ENCODE measurements around the gene TUFT1.
"Not testable (repeated sequence)": the region's sequence is repeated elsewhere in the genome, so short reads cannot be mapped to it uniquely, and the experiment has no call there.

Gene TUFT1

DNA sequence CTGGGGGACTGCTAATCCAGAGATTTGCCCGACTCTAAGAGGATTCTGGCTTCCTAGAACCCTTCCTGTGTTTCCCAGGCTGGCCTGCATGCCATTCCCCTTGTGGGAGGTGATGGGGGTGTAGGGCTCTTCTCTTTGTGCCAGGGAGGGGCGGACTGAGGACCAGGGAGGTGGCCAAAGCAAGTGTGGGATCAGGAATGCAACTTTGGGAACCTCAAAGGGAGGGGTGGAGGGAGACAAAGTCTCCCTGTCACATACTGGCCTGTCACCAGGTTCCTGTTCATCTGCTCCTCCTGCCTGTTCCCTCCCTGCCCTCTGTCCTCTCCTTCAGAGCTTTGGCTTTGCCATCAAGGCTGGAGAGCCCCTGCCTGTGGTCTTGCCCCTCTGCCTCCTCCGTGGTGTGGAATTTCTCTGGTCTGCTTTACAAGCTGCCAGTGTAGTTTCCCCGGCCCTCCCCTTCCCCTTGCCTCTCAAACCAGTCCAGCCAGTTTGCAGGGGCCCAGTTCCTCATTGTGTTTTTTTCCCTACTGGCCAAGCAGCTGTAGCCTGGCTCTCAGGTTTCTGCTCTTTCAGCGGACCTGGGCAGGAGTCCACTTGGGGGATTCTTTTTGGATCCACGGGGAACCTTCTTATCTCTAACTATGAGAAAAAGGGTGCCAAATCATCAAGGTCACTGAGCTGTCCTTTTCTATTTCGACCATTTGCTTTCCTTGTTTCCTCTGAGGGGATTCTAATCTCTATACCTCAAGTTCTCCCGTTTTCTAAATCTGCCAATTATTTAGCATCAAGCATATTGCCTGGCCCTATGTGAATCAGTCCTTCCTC lies 27.1 kb upstream of the TUFT1 start:
- DNase-seq = no peak

DNA sequence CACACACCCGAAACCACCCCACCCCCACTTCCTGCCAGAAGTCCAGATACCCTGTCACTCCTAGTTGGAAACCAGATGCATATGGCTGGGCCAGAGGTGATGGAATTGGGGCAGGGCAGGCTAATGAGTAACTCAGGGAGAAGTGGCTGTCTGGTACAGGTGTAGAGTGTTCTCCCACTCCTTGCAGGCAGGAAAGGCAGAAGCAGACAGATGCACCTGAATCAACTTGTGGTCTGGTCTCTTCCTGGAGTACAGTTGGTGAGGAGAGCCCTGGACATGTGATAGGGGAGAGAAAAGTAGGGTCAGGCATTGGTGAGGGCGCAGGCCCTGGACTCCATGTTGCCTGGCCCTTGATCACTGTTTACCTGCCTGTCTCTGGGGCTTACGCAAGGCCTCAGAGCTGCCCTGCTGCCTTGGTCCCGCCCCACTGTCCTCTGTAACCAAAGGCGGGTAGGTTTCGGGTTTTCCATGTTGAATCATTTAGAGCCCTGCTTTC lies 26.4 kb upstream of the TUFT1 start:
- no peak for DNase-seq

DNA sequence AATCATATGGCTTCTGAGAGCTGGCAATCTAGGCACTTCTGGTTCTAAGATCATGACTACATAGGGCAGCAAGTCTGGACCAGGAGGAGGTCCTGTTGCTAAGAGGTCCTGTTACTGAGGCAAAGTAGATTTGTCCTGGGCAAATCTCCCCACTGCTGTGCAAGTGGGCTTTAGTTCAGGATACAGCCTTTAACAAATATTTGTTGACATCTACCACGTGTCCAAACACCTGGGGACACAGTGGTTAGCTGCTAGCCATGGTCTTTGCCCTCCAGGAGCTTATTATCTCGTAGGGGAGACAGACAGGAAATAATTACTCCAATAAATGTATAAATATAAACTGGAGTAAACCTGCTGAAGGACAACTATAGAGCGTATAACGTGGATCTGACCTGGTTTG lies 25.7 kb upstream of the TUFT1 start:
- no peak for DNase-seq

DNA sequence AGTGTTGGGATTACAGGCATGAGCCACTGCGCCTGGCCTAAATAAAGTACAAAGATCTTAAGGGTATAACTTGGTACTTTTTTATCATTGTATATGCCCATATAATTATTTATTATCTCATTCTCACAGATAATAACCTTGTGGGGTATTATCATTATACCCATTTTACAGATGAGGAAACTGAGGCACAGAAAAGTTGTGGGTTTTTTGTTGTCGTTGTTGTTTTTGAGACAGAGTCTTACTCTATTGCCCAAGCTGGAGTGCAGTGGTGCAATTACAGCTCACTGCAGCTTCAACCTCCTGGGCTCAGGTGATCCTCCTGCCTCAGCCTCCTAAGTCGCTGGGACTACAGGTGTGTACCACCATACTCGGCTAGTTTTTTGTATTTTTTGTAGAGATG lies 24.8 kb upstream of the TUFT1 start:
- no peak for DNase-seq

DNA sequence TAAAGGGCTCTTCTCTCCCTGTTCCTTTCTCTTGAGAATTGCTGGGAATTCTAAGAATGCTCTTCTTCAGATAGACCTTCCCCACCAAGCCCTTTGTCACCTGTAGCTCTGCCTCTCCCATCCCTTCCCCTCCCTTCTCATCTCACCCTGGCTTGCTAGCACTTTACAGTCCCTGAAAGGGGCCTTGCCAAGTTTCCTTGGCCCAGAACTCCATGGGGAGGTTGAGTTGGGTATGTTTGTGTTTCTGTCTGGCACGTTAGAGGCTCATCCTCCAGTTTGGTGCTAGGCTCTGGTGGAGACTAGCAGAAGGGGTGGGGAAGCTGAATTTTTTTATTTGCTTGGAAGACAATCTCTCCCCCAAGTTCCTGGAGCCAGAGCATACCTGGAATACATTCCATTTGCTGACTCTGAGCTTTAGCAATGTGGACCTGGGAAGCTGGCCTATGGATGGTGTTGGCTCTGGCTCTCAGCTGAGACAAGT lies 24.0 kb upstream of the TUFT1 start:
- DNase-seq = no peak

DNA sequence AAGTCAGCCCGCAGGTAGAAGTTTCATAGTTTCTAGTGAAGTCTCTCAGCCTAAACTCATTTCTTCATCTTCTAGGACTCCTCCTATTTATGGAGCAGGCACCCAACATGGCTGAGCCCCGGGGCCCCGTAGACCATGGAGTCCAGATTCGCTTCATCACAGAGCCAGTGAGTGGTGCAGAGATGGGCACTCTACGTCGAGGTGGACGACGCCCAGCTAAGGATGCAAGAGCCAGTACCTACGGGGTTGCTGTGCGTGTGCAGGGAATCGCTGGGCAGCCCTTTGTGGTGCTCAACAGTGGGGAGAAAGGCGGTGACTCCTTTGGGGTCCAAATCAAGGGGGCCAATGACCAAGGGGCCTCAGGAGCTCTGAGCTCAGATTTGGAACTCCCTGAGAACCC lies 21.7 kb upstream of the TUFT1 start:
- DNase-seq = no peak

DNA sequence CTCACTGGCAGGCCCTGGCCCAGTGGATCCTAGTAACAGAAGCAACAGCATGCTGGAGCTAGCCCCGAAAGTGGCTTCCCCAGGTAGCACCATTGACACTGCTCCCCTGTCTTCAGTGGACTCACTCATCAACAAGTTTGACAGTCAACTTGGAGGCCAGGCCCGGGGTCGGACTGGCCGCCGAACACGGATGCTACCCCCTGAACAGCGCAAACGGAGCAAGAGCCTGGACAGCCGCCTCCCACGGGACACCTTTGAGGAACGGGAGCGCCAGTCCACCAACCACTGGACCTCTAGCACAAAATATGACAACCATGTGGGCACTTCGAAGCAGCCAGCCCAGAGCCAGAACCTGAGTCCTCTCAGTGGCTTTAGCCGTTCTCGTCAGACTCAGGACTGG lies 21.2 kb upstream of the TUFT1 start:
- DNase-seq = no peak

DNA sequence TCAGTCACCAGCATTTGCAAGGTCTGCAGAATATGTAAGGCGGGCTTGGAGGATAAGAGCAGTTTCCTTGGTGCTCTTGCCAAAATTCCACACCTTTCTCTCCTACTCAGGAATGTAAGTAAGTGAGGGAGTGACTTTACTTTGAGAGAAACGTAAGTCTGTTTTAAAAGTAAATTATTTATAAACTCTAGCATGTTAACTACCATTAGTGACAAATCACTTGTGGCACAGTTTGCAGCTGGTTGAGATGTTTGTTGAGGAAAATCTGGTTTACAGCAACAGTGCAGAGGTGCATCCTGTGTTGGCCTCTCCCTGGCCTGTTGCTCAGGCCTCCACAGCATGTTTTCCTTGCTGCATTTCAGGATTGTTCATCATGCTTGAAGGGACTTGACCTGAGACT lies 20.4 kb upstream of the TUFT1 start:
- DNase-seq = no peak

DNA sequence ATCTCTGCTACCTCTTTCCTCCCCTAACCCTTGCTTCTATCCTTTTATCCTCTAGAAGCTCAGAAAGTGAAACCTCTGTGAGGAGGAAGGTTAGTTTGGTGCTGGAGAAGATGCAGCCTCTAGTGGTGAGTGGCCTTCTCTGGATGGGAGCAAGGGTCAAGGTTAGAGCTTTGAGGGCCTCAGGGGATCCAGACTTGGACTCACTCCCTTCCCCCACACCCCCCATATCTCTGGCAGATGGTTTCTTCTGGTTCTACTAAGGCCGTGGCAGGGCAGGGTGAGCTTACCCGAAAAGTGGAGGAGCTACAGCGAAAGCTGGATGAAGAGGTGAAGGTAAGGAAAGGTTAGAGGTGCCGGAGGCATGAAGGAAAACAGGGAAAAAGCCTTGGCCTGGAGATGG lies 19.8 kb upstream of the TUFT1 start:
- DNase-seq = no peak

DNA sequence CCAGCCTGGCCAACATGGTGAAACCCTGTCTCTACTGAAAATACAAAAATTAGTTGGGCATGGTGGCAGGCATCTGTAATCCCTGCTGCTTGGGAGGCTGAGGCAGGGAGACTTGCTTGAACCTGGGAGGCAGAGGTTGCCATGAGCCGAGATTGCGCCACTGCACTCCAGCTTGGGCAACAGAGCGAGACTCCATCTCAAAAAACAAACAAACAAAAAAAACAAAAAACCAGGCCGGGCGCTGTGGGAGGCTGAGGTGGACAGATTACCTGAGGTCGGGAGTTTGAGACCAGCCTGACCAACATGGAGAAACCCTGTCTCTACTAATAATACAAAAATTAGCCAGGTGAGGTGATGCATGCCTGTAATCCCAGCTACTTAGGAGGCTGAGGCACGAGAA lies 17.7 kb upstream of the TUFT1 start:
- not testable (repeated sequence) for DNase-seq

DNA sequence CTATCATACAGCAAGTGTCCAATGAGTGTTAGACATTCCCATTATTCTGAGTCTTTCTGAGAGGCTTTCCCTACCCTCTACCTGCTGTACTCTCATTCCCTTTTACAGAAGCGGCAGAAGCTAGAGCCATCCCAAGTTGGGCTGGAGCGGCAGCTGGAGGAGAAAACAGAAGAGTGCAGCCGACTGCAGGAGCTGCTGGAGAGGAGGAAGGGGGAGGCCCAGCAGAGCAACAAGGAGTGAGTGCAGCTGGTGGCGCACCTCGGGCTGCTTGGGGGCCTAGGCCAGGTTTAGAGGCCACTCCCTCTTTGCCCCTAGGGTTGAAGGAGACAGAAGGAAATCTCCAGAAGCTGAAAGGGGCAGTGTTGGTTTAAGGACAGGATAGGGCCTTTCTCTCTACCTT lies 16.8 kb upstream of the TUFT1 start:
- no peak for DNase-seq

DNA sequence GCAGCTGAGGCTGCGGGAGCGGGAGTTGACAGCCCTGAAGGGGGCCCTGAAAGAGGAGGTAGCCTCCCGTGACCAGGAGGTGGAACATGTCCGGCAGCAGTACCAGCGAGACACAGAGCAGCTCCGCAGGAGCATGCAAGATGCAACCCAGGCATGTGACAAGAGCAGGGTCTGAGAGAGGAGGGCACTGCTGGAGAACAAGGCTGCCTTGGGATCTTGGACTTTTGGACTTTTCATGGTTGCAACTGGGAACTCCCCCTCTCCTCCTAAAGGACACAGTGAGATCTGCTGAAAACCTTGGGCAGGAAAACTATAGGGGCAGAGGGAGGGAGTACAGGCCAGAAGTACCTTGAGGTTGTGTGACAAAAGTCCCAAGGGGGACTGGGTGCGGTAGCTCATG lies 15.4 kb upstream of the TUFT1 start:
- DNase-seq = no peak

DNA sequence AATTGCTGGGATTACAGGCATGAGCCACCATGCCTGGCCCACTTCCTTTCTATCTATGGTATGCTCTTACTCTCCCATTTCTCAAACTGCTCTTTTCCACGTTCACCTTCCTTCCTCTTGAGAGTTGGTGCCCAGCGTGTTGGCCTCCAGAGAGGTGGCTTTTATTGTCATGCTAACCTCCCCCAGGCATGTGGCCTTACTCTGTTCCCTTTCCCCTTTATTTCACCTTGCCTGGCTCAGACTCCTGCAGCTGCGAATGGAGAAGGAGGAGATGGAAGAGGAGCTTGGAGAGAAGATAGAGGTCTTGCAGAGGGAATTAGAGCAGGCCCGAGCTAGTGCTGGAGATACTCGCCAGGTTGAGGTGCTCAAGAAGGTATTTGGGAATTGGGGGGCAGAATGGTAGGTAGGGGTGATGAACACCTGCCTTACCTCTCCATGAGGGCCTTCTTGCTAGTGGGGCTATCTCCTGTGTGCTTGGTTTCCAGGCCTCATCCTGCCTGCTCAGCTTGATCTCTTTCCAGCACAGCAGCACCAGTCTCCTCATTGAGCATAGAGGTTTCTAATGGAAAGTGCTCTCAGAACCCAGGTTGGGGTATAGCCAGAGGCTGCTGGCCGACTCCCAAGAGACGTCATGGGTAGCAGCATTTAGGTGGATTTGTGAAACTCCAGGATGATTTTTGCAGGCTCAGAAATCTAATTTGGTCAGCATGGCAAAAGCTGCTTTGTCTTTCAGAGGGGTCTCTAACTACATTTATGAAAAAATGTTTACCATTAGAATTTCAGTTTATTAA lies 13.2 kb upstream of the TUFT1 start:
- DNase-seq = no peak

DNA sequence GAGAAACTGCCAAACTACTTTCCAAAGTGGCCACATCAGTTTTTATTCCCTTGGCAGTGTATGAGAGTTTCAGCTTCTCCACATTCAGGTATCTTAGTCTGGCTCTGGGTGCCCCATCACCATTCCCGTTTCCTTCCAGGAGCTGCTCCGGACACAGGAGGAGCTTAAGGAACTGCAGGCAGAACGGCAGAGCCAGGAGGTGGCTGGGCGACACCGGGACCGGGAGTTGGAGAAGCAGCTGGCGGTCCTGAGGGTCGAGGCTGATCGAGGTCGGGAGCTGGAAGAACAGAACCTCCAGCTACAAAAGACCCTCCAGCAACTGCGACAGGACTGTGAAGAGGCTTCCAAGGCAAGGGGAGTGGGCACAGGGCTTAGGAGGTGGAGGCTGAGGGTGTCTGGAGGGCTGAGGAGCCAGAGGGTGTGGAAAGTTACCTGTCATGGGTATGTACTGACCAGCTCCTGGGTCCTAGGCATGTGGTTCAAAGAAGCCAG lies 10.9 kb upstream of the TUFT1 start:
- DNase-seq = no peak

DNA sequence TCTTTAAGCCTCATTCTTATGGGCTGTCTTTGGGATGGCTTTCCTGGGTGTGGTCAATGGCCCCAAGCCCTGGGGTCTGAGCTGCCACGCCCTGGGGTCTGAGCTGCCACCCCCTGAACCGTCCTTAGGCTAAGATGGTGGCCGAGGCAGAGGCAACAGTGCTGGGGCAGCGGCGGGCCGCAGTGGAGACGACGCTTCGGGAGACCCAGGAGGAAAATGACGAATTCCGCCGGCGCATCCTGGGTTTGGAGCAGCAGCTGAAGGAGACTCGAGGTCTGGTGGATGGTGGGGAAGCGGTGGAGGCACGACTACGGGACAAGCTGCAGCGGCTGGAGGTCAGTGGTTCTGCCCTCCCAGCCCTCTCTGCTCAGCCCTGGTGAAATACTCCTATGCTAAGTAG lies 10.3 kb upstream of the TUFT1 start:
- no peak for DNase-seq

DNA sequence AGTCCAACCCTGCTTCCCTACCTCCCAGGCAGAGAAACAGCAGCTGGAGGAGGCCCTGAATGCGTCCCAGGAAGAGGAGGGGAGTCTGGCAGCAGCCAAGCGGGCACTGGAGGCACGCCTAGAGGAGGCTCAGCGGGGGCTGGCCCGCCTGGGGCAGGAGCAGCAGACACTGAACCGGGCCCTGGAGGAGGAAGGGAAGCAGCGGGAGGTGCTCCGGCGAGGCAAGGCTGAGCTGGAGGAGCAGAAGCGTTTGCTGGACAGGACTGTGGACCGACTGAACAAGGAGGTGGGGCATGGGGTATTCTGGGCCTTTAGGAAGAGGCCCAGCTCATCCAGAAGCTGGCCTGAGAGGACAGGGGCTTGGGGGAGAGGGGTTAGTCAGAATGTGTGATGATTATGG lies 9.6 kb upstream of the TUFT1 start:
- no peak for DNase-seq

DNA sequence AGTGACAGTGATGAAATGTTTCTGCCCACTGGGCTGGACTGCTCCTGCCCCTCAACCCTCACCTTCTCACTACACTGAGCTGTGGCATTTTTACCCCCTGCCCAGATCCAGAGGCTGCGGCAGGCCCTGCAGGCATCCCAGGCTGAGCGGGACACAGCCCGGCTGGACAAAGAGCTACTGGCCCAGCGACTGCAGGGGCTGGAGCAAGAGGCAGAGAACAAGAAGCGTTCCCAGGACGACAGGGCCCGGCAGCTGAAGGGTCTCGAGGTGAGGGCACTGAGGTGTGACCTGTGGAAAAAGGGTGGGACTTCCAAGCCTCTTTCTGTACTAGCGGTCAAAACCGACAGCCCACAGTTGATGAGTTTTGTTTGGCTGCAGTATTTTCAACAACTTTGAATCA lies 6.2 kb upstream of the TUFT1 start:
- DNase-seq = no peak

DNA sequence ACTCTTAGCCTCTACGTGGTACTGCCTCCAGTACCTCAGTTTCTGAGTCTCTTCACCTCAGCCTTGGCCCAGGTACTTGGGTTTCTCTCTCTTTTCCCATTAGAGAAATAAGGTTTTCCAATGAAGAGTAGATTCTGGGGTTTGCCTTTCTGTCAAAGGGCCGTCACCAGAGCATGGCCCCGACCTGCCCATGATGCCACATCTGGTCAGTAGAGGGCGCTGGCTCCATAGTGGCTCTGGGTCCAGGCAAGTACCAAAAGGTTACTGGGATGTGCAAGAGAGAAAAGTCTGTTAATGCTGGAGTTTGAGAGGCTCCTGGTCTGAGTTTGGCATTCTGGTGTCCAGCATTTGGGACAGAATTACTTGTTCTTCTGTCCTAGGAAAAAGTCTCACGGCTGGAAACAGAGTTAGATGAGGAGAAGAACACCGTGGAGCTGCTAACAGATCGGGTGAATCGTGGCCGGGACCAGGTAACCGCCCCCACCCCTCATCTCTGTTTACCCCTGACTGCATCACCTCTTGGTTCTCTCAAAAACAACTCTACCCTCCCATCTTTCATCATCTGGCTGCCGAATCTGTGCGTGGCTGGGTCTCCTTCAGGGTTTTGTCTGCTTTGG lies 5.3 kb upstream of the TUFT1 start:
- peak; percentile 55 for DNase-seq

DNA sequence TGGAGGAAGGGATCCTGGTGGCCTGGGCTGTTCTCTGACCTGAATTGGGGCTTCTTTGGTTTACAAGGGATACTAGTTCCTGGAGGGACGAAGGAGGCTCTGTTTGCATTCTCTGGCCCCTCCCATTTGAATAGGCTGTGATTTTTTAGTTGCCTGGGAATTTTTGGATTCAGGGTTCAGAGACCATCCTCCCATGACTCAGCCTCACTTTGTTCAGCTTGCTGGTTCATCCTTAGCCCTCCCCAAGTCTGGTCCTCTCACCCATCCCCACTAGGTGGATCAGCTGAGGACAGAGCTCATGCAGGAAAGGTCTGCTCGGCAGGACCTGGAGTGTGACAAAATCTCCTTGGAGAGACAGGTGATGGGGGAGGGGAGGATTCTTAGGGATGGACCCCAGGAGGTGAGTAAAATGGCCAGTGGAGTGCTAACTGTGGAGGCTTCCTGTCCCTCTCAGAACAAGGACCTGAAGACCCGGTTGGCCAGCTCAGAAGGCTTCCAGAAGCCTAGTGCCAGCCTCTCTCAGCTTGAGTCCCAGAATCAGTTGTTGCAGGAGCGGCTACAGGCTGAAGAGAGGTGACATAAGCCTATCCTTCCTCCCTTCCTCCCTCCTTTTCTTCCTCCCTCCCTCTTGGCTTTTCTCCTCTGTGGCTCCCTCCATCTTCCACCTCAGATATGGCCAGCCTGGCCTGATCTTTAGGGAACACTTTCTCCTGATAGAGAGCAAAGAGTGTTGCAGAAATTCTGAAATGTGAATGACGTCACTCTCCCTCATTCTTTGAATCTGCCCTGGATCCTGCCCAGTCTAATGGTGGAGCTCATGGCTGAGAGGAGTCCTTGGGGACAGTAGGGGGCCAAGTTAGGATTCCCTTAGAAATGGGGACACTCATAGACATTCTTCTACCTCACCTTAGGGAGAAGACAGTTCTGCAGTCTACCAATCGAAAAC lies 4.5 kb upstream of the TUFT1 start:
- DNase-seq = no peak

DNA sequence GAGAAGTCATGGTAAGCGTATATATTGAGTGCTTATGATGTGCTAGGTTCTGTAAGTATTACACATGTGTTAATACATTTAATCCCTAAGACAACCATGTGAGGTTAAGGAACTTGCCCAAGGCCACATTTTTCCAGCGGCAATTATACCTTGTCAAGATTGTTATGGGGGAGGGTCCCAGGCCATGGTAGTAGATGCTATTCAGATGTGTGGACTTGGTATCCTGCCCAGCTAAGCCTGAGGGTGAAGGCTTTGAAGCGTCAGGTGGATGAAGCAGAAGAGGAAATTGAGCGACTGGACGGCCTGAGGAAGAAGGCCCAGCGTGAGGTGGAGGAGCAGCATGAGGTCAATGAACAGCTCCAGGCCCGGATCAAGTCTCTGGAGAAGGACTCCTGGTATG lies 3.6 kb upstream of the TUFT1 start:
- no peak for DNase-seq

DNA sequence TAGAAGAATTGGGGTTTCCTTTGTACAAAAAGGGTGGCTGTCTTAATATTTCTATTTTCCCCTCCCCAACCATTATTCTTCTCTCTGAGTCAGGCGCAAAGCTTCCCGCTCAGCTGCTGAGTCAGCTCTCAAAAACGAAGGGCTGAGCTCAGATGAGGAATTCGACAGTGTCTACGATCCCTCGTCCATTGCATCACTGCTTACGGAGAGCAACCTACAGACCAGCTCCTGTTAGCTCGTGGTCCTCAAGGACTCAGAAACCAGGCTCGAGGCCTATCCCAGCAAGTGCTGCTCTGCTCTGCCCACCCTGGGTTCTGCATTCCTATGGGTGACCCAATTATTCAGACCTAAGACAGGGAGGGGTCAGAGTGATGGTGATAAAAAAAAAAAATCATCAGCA lies 3.0 kb upstream of the TUFT1 start:
- DNase-seq = no peak

DNA sequence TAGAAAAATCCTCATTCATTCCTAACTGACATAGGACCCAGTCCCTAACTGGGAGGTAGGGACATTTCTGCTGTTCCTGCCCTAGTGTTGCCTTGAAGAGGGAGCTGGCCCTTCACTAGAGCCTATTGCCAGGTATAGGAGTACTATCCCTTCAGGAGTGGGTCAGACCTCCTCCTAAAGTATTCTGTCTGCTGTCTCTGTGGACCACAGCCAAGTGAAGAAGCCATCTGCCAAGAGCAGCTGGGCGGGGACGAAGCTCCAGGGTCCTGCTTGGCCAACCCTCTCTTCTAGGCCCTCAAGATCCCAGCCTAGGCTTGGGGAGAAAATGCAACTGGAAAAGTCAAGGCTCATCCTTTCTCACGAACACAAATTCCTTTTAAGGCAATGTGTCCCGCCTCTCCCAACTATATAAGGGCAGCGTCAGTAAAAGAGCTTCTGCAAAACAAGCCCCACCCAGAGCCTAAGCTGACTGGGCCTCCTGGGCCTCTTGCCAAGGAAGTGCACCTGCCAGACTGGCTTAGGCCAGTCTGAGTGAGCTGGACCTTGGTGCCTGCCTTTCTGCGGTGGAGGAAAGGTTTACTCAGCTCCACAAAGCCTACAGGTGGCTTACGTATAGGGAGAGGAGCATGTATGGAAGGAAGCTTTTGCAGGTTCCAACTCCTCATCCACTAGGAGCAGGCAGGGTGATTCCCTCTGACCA lies 638 bp upstream of the TUFT1 start:
- DNase-seq = peak; percentile 96
